H9 (cell line): Measurements from ENCODE around the gene CCSER2. TPM values are rescaled to one million over a fixed set of nuclear protein-coding genes. Genes with fewer than 3 reads are reported as not detected.

ENCODE experiments used
- DNase-seq: peaks from one replicate; pipeline ENCODE4 v3.0.0-alpha.2; 2017
- H2AFZ ChIP-seq: one replicate; pipeline ENCODE4 v1.6.1; 2013; ENCODE audit warnings: mild to moderate bottlenecking, low read length, control low read depth, moderate library complexity
- H2AK5ac ChIP-seq: 2 replicates; pipeline ENCODE4 v1.6.1; 2013; ENCODE audit warnings: low read length, control low read depth, mixed read lengths; ENCODE audit not compliant: insufficient read length
- H2BK120ac ChIP-seq: one replicate; pipeline ENCODE4 v1.6.1; 2013; ENCODE audit warnings: low read depth, mild to moderate bottlenecking, low read length, control low read depth, inconsistent platforms; ENCODE audit not compliant: poor library complexity, severe bottlenecking
- H2BK12ac ChIP-seq: 2 replicates; pipeline ENCODE4 v1.6.1; 2013; ENCODE audit warnings: low read length, control low read depth, mixed read lengths, low read depth; ENCODE audit not compliant: insufficient read length
- H2BK15ac ChIP-seq: 2 replicates; pipeline ENCODE4 v1.6.1; 2013; ENCODE audit warnings: low read depth, low read length, control low read depth
- H2BK20ac ChIP-seq: one replicate; pipeline ENCODE4 v1.6.1; 2013; ENCODE audit warnings: low read depth, mild to moderate bottlenecking, low read length, control low read depth, inconsistent platforms; ENCODE audit not compliant: poor library complexity, severe bottlenecking
- H2BK5ac ChIP-seq: 2 replicates; pipeline ENCODE4 v1.6.1; 2013; ENCODE audit warnings: low read length, control low read depth, mixed read lengths; ENCODE audit not compliant: insufficient read length
- H3K14ac ChIP-seq: 2 replicates; pipeline ENCODE4 v1.6.1; 2013; ENCODE audit warnings: low read length, control low read depth; ENCODE audit not compliant: insufficient read depth
- H3K18ac ChIP-seq: 2 replicates; pipeline ENCODE4 v1.6.1; 2013; ENCODE audit warnings: low read depth, mild to moderate bottlenecking, mixed read lengths, low read length, control low read depth; ENCODE audit not compliant: insufficient read length
- H3K23ac ChIP-seq: 2 replicates; pipeline ENCODE4 v1.6.1; 2013; ENCODE audit warnings: low read length, control low read depth, mixed read lengths, low read depth; ENCODE audit not compliant: insufficient read length
- H3K23me2 ChIP-seq: 2 replicates; pipeline ENCODE4 v1.6.1; 2013; ENCODE audit warnings: low read depth, mild to moderate bottlenecking, mixed read lengths, low read length, control low read depth; ENCODE audit not compliant: insufficient read length, poor library complexity, severe bottlenecking
- H3K27ac ChIP-seq: 2 replicates; pipeline ENCODE4 v1.5.1; 2013; ENCODE audit warnings: low read length, control low read depth, mixed read lengths, low read depth; ENCODE audit not compliant: insufficient read length
- H3K27me3 ChIP-seq: 2 replicates; pipeline ENCODE4 v1.6.1; 2013; ENCODE audit warnings: low read length, control low read depth, inconsistent platforms; ENCODE audit not compliant: insufficient read depth
- H3K4ac ChIP-seq: 2 replicates; pipeline ENCODE4 v1.6.1; 2013; ENCODE audit warnings: low read depth, mild to moderate bottlenecking, control low read depth, inconsistent platforms, low read length, moderate library complexity
- H3K4me1 ChIP-seq: 2 replicates; pipeline ENCODE4 v1.6.1; 2013; ENCODE audit warnings: low read length, control low read depth, inconsistent platforms; ENCODE audit not compliant: insufficient read depth
- H3K4me2 ChIP-seq: 2 replicates; pipeline ENCODE4 v1.6.1; 2013; ENCODE audit warnings: low read length, control low read depth, mixed read lengths; ENCODE audit not compliant: insufficient read length, insufficient read depth
- H3K56ac ChIP-seq: 2 replicates; pipeline ENCODE4 v1.6.1; 2013; ENCODE audit warnings: low read depth, mild to moderate bottlenecking, mixed read lengths, low read length, control low read depth; ENCODE audit not compliant: insufficient read length
- H3K79me1 ChIP-seq: 2 replicates; pipeline ENCODE4 v1.6.1; 2013; ENCODE audit warnings: low read depth, mild to moderate bottlenecking, moderate library complexity, low read length, control low read depth, inconsistent platforms; ENCODE audit not compliant: insufficient read depth, poor library complexity, severe bottlenecking
- H3K79me2 ChIP-seq: 2 replicates; pipeline ENCODE4 v1.6.1; 2013; ENCODE audit warnings: low read length, control low read depth, inconsistent platforms; ENCODE audit not compliant: insufficient read depth
- H3K9ac ChIP-seq: 2 replicates; pipeline ENCODE4 v1.6.1; 2013; ENCODE audit warnings: low read length, control low read depth, mixed read lengths; ENCODE audit not compliant: insufficient read length; ENCODE audit errors: extremely low read depth
- H3K9me3 ChIP-seq: one replicate; pipeline ENCODE4 v1.6.1; 2013; ENCODE audit warnings: low read depth, low read length, inconsistent platforms; ENCODE audit not compliant: control insufficient read depth
- H3T11ph ChIP-seq: one replicate; pipeline ENCODE4 v1.6.1; 2013; ENCODE audit warnings: mild to moderate bottlenecking, low read length, control low read depth, inconsistent platforms
- H4K20me1 ChIP-seq: one replicate; pipeline ENCODE4 v1.6.1; 2013; ENCODE audit not compliant: control insufficient read depth, insufficient read length, insufficient read depth
- H4K5ac ChIP-seq: 2 replicates; pipeline ENCODE4 v1.6.1; 2013; ENCODE audit warnings: low read depth, mild to moderate bottlenecking, mixed read lengths, low read length, control low read depth; ENCODE audit not compliant: insufficient read length
- H4K8ac ChIP-seq: replicated peaks from 2 replicates; pipeline ENCODE4 v1.6.1; 2013; ENCODE audit warnings: low read length, control low read depth, mixed read lengths, low read depth; ENCODE audit not compliant: insufficient read length
- H4K91ac ChIP-seq: 2 replicates; pipeline ENCODE4 v1.6.1; 2013; ENCODE audit warnings: low read depth, mild to moderate bottlenecking, moderate library complexity, mixed read lengths, low read length, control low read depth; ENCODE audit not compliant: insufficient read length
- H3K27ac Mint-ChIP-seq, 3 experiments: 2 replicates in 2 of 3; 3 replicates in 1 of 3; pipeline ENCODE4 v1.8.0; 2020 to 2021; ENCODE audit warnings: mixed read lengths in 3 of 3, mild to moderate bottlenecking in 1 of 3, moderate library complexity in 1 of 3
- H3K27me3 Mint-ChIP-seq: 2 replicates; pipeline ENCODE4 v1.8.0; 2021; ENCODE audit warnings: low read depth, mild to moderate bottlenecking, moderate library complexity, mixed read lengths
- H3K36me3 Mint-ChIP-seq, 3 experiments: 2 replicates in 2 of 3; 3 replicates in 1 of 3; pipeline ENCODE4 v1.8.0; 2020 to 2021; ENCODE audit warnings: low read depth in 3 of 3, mixed read lengths in 3 of 3; ENCODE audit not compliant: insufficient read depth in 1 of 3
- H3K4me1 Mint-ChIP-seq, 2 experiments: 2 replicates each; pipeline ENCODE4 v1.8.0; 2020; ENCODE audit warnings: mixed read lengths in 2 of 2
- H3K4me3 Mint-ChIP-seq, 2 experiments: 2 replicates in 1 of 2; 3 replicates in 1 of 2; pipeline ENCODE4 v1.8.0; 2020 to 2021; ENCODE audit warnings: mild to moderate bottlenecking in 2 of 2, mixed read lengths in 2 of 2, moderate library complexity in 1 of 2
- H3K9me3 Mint-ChIP-seq, 2 experiments: 2 replicates in 1 of 2; 3 replicates in 1 of 2; pipeline ENCODE4 v1.8.0; 2020; ENCODE audit warnings: mild to moderate bottlenecking in 2 of 2, mixed read lengths in 2 of 2, moderate library complexity in 1 of 2
- WGBS: extraction: QIAGEN DNeasy Blood & Tissue Kit; methylation state at CpG from one replicate; pipeline ENCODE4 v1.1.7; 2013; ENCODE audit warnings: missing lambda C conversion rate, low lambda C conversion rate, mixed read lengths; ENCODE audit not compliant: insufficient read length; ENCODE audit errors: extremely low coverage; 5-methylcytosine and 5-hydroxymethylcytosine counted together
- total RNA-seq: library from RNA; stranded (reverse); gene quantifications from 2 replicates; pipeline ENCODE4 v1.2.1, GENCODE V29; 2021
- TF ChIP-seq, protein P1 (sequence below): fragments of 200-600 bp; sonication (generic); conservative IDR thresholded peaks from 3 replicates; pipeline ENCODE4 v1.8.0; 2021; ENCODE audit warnings: antibody characterized with exemption, mild to moderate bottlenecking

The CCSER2 gene
- total RNA-seq, 1 experiment from 2014 or later, result 22.2 TPM

DNA sequence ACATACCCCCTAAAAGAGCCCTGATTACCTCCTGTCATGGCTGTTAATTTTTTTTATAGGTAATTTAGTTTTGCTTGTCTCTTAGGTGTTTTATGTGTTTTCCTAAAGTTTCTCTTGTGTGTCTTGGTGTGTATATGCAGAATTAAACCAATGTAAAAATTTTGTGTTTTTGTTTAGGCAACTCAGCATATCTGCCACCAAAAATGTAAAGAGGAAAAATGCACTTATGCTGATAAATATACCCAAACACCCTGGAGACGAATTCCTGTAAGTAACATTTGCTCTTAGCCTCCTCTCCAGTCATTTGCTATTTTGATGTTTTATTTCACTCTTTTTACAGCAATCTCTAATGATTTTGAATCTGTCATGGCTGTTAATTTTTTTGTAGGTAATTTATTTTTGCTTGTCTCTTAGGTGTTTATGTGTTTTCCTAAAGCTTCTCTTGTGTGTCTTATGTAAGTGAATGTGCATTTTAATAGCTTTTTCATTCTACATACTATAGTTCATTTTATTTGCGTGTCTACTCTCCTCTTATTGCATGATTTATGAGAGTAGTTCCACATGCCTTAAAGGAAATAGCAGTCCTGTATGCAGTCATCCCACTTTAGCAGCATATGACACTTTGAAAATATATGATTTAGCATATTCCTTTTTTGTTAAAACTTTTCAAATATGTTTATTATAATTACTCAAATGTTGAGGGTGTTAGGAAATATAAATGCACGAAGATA lies 149.2 kb downstream of the CCSER2 start:
- no peak overlapping the region for H3K23ac ChIP-seq
- H3K23me2 ChIP-seq, result no peaks in the 10 kb centered on the region
- H3K4me2 ChIP-seq, result no peak overlapping the region
- no peak overlapping the region for H3K4ac ChIP-seq
- no peak overlapping the region for H2BK15ac ChIP-seq
- no peaks in the 10 kb centered on the region for H3K79me1 ChIP-seq
- H2BK120ac ChIP-seq, result no peak overlapping the region
- no peak overlapping the region for H2BK12ac ChIP-seq
- no peak overlapping the region for H2BK5ac ChIP-seq
- H2AFZ ChIP-seq, result no peak overlapping the region
- TF ChIP-seq, protein P1, sequence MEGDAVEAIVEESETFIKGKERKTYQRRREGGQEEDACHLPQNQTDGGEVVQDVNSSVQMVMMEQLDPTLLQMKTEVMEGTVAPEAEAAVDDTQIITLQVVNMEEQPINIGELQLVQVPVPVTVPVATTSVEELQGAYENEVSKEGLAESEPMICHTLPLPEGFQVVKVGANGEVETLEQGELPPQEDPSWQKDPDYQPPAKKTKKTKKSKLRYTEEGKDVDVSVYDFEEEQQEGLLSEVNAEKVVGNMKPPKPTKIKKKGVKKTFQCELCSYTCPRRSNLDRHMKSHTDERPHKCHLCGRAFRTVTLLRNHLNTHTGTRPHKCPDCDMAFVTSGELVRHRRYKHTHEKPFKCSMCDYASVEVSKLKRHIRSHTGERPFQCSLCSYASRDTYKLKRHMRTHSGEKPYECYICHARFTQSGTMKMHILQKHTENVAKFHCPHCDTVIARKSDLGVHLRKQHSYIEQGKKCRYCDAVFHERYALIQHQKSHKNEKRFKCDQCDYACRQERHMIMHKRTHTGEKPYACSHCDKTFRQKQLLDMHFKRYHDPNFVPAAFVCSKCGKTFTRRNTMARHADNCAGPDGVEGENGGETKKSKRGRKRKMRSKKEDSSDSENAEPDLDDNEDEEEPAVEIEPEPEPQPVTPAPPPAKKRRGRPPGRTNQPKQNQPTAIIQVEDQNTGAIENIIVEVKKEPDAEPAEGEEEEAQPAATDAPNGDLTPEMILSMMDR, result no peak
- DNase-seq, result no peak
- no peaks in the 10 kb centered on the region for H3K9me3 ChIP-seq
- no peak overlapping the region for H4K5ac ChIP-seq
- Mint-ChIP-seq H3K9me3 (no peaks in the 10 kb centered on the region), H3K36me3 (no peaks in the 10 kb centered on the region), H3K4me1 (no peaks in the 10 kb centered on the region), H3K27me3 (no peaks in the 10 kb centered on the region), H3K4me3 (no peak overlapping the region), H3K27ac (no peak overlapping the region)
- H3K18ac ChIP-seq, result no peak overlapping the region
- no peaks in the 10 kb centered on the region for H3K79me2 ChIP-seq
- H4K91ac ChIP-seq, result no peak overlapping the region
- no peak overlapping the region for H3K27ac ChIP-seq
- no peaks in the 10 kb centered on the region for H4K20me1 ChIP-seq
- no peak overlapping the region for H2BK20ac ChIP-seq
- no peak overlapping the region for H3T11ph ChIP-seq
- no peak overlapping the region for H3K9ac ChIP-seq
- no peak overlapping the region for H3K56ac ChIP-seq
- no peak overlapping the region for H2AK5ac ChIP-seq
- no peaks in the 10 kb centered on the region for H3K27me3 ChIP-seq
- WGBS, result no CpG with 5 or more reads among the region's 3 CpGs
- no peaks in the 10 kb centered on the region for H3K4me1 ChIP-seq
- H4K8ac ChIP-seq, result no peak overlapping the region
- H3K14ac ChIP-seq, result no peak overlapping the region
